Breast epithelium (tissue), 3 donors: ENCODE measurements around the gene NEK5.

Source experiments
- CTCF ChIP-seq, 3 donors: fragments of 450-650 bp; IDR thresholded peaks; one replicate each; pipeline ENCODE4 v1.5.1; 2016 to 2017; ENCODE audit warnings: antibody characterized with exemption in 3 of 3, mild to moderate bottlenecking in 3 of 3, moderate library complexity in 3 of 3
- POLR2A ChIP-seq: fragments of 450-650 bp; IDR thresholded peaks from one replicate; pipeline ENCODE4 v1.6.1; 2016; ENCODE audit warnings: antibody characterized with exemption, mild to moderate bottlenecking, moderate library complexity

DNA sequence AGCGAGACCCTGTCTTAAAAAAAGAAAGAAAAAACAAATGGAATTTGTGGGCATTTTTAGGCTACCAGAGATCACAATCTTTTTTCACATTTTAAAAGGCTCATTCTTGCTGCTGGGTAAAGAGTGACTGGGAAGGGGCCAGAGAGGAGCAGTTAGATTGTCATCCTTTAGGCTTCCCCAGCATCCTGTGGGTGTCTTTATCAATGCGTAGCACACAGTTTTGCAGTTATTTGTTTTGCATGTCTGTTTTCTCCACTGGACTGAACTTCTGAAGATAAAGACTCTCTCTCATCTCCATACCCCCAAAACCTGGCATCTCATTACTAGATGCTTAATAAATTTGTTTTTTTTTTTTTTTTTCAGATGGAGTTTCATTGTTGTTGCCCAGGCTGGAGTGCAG is 106.5 kb downstream of the NEK5 start:
- TF ChIP-seq CTCF (IDR thresholded peaks at IDR 0.05): no peak
- TF ChIP-seq POLR2A: no peak
